ENCODE data around the gene FAM72A.
"Not testable (repeated sequence)": the region's sequence is repeated elsewhere in the genome, so short reads cannot be mapped to it uniquely, and the experiment has no call there.

FAM72A gene

GRCh38 chr1:206167350-206168029 lies 35.1 kb downstream of the FAM72A start:
- not testable (repeated sequence) for DNase-seq

- DNase-seq = no peak
These were observed 56.8 kb downstream of the FAM72A start for GRCh38 chr1:206145771-206146290.

GRCh38 chr1:206144605-206145004 lies 58.0 kb downstream of the FAM72A start:
- peak; percentile 56 for DNase-seq

GRCh38 chr1:206143537-206144172 lies 59.0 kb downstream of the FAM72A start:
- DNase-seq = peak; percentile 35

- DNase-seq = no peak
These were observed 59.9 kb downstream of the FAM72A start for GRCh38 chr1:206142770-206143169.

GRCh38 chr1:206142011-206142410 lies 60.6 kb downstream of the FAM72A start:
- peak; percentile 17 for DNase-seq

GRCh38 chr1:206136241-206136640 lies 66.4 kb downstream of the FAM72A start:
- DNase-seq = no peak

Data from NCI-H510A treated with DMSO at 0.1 percent for 48 hours (cell line).